SKM-1 treated with dmso at 0.1 percent for 144 hours (cell line): ENCODE measurements around the gene DYSF.
A peak's percentile ranks its signal among the peaks of the same experiment; 100 is the strongest.
"Not testable (repeated sequence)": the region's sequence is repeated elsewhere in the genome, so short reads cannot be mapped to it uniquely, and the experiment has no call there.

Experiments used
- DNase-seq: peaks from one replicate; lab custom pipeline; 2025; ENCODE audit not compliant: unreplicated experiment; lab: John Stamatoyannopoulos, UW

Gene DYSF

DNA sequence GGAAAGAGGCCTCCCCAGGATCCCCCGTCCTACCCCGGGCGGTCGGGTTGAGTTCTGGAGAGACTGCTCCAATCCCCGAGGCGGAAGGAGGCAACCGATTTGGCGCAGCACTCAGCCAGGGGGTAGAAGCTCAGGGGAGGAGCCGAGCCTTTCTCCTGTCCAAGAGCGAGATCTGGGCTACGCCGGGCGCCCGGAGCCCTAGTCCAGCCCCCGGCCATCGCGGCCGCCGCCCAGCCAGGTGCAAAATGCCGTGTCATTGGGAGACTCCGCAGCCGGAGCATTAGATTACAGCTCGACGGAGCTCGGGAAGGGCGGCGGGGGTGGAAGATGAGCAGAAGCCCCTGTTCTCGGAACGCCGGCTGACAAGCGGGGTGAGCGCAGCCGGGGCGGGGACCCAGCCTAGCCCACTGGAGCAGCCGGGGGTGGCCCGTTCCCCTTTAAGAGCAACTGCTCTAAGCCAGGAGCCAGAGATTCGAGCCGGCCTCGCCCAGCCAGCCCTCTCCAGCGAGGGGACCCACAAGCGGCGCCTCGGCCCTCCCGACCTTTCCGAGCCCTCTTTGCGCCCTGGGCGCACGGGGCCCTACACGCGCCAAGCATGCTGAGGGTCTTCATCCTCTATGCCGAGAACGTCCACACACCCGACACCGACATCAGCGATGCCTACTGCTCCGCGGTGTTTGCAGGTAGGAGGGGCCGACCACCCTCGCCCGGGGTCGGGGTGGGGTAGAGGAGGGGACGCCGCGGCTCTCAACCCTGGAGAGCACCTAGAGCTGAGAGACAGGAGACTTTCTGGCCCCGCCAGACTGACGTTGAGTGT, at the start of gene DYSF:
DYSF (plus strand) TSS at position 158 of the 817 bp plus-strand sequence.
- no peak for DNase-seq

GRCh38 chr2:71409611-71410010, 43.8 kb upstream of the DYSF start:
- no peak for DNase-seq

DNA sequence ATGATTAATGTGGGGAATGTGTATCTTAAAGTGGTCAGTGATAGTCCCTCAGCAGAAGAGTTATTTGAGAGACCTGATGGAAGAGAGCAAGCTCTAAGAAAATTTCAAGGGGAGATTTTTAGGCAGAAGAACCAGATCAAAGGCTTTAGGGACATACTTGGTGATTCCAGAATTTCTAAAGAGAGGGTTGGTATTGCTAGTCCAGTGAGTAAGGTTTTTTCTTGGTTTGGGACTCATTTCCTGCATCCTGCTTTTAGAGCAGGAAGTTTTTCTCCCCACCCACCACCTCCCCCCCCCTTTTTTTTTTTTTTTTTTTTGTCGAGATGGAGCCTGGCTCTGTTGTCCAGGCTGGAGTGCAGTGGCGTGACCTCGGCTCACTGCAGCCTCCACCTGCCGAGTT, 42.7 kb upstream of the DYSF start:
- DNase-seq = no peak

DNA sequence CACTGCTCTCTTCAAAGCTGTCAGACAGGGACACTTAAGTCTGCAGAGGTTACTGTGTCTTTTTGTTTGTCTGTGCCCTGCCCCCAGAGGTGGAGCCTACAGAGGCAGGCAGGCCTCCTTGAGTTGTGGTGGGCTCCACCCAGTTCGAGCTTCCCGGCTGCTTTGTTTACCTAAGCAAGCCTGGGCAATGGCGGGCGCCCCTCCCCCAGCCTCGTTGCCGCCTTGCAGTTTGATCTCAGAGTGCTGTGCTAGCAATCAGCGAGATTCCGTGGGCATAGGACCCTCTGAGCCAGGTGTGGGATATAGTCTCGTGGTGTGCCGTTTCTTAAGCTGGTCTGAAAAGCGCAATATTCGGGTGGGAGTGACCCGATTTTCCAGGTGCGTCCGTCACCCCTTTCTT, 36.5 kb upstream of the DYSF start:
- not testable (repeated sequence) for DNase-seq

DNA sequence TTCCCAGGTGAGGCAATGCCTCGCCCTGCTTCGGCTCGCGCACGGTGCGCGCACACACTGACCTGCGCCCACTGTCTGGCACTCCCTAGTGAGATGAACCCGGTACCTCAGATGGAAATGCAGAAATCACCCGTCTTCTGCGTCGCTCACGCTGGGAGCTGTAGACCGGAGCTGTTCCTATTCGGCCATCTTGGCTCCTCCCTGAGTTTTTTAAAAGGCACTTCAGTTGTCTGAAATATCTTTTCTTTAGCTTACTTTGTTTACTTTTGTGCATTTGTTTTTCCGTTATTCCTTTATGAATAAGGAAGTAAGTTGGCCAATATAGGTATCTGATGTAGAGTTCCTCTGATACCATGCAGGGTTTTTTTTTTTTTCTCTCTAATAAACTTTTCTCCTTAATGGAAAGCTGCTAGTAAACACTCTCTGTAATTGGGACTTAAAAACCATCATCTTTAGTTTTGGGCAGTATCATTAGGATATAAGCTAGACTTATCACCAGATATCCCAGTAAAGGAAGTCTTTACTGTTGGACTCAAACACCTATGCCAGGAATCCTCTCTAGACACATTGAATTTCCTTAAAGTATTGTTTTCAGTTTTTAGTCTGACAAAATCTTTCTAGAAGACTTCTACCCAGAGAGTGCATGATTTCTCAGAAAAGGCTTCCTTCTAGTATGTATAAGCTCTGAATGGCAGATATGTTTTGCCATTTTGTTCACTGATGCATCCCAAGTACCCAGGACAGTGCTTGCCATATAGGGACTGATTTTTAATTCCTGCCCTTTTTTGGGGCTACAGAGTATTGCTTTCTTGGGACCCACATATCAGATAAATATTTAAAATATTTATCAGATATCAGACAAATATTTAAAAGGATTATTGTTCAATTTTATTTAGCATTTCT, 35.8 kb upstream of the DYSF start:
- DNase-seq = no peak

DNA sequence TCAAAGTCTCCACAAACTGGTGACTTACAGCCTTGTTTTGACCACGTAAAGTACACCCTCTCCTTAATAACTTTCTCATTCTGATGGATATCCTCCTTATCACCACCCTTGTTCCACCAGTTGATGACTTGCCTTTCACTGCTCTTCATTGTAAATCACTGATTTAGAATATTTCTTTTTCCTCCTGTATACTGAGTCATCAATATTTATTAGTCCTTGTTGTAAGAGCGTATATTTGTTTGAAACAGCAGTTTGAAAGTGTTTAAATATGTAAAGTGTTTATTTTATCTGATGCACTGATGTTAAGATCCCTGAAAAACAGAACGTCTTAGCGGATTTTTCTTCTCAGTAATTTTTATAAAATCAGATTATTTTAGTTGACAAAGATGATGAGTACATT, 34.2 kb upstream of the DYSF start:
- DNase-seq = no peak

DNA sequence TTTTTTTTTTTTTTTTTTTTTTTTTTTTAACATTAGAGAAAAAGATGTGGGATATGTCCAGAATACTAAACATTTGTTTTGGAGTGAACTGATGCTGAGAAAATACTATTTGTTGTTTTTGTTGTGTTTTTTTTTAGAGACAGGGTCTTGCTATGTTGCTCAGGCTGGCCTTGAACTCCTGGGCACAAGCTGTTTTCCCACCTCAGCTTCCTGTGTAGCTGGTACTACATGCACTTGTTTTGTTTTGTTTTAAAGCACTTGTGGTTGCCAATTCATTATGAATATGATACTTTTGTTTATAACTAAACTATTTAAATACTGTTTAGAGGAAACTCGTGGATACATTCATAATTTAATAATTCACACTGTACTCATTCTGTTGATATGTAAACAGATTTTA, 33.4 kb upstream of the DYSF start:
- DNase-seq = no peak

GRCh38 chr2:71422786-71423185, 30.6 kb upstream of the DYSF start:
- DNase-seq = no peak

- no peak for DNase-seq
Measured at GRCh38 chr2:71423817-71424420, 29.4 kb upstream of the DYSF start.

GRCh38 chr2:71426721-71427120, 26.6 kb upstream of the DYSF start:
- no peak for DNase-seq

DNA sequence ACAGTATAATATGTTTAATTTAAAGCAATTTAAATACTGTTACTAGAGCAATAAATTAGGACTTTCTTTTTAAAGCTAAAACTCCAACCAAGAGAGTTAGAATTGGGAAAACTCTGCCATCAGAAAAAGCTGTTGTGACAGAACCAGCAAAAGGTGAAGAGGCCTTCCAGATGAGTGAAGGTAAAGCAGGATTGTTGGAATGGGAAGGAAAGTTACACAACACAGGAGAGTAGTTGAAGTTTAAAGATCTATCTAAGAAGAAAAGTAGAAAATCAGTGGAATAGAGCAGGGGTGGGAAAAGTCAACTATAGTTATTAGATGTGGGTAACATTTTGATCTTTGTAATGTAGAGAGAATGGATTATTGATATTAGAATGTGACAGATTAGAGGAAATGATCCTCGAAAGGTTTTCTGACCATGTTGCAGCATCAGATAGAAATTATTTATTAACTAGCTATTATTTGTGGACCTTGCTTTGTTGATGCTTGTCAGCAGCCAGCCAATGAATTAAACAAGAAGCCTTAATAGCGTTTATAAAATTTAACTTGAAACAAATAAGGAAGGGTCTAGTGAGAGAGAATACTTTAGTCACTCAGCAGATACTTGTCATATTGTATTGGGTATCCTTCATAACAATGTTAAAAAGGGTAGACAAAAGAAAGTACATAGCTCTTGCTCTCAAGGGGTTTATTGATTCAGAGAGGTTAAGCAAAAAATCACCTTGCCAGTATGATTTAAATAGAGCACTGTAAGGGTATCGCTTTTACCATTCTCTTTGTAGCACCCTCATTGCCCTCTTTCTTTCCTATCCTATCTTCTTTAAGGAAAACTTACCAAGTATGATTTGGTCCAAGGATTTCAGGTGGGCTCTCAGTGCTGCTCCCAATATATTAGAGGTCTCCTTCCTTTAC, 24.6 kb upstream of the DYSF start:
- DNase-seq = no peak

DNA sequence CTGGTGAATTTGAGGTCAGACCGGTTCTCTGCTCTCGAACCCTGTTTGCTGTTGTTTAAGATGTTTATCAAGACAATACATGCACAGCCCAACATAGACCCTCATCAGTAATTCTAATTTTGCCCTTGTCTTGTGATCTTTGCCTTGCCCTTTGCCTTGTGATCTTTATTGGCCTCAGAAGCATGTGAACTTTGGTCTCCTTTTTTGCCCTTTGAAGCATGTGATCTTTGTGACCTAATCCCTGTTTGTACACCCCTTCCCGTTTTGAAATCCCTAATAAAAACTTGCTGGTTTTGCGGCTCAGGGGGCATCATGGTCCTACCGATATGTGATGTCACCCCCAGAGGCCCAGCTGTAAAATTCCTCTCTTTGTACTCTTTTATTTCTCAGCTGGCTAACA, 8.2 kb upstream of the DYSF start:
- DNase-seq = not testable (repeated sequence)

GRCh38 chr2:71446505-71446904, 6.9 kb upstream of the DYSF start:
- no peak for DNase-seq

DNA sequence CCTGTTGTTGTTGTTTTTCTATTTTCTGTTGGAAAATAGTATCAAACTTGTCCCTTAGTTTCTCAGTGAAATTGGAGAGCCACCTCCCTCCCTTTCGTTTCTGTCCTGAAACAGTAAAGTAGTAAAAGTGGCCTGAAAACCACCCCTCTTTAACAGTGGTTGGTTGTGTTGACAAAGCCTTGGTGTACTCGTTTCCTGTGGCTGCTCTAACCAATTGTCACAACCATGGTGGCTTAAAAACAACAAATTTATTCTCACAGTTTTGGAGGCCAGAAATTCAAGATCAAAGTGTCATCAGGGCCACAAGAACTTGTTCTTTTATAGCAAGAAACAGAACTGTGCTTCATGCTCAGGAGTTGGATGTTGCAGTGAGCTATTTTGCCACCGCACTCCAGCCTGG, 4.0 kb upstream of the DYSF start:
- no peak for DNase-seq

DNA sequence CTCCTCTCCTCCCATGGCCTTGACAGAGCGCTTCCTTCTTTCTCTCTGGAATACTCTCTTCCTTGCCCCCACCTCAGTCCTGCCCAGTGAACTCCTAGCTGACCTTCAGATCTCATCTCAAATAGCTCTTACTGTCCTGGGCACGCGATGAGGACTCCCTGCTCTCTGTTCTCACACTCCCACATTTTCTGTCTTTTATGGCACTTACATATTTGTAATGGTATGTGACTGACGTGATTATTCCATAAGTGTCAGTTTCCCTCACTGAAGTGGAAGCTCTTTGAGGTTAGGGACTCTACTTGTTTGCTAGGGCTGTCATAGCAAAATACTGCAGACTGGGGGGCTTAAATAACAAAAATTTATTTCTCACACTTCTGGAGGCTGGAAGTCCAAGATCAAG, 1.7 kb upstream of the DYSF start:
- DNase-seq = no peak

- peak; percentile 96 for DNase-seq
Measured at GRCh38 chr2:71452565-71452964, 796 bp upstream of the DYSF start.

DNA sequence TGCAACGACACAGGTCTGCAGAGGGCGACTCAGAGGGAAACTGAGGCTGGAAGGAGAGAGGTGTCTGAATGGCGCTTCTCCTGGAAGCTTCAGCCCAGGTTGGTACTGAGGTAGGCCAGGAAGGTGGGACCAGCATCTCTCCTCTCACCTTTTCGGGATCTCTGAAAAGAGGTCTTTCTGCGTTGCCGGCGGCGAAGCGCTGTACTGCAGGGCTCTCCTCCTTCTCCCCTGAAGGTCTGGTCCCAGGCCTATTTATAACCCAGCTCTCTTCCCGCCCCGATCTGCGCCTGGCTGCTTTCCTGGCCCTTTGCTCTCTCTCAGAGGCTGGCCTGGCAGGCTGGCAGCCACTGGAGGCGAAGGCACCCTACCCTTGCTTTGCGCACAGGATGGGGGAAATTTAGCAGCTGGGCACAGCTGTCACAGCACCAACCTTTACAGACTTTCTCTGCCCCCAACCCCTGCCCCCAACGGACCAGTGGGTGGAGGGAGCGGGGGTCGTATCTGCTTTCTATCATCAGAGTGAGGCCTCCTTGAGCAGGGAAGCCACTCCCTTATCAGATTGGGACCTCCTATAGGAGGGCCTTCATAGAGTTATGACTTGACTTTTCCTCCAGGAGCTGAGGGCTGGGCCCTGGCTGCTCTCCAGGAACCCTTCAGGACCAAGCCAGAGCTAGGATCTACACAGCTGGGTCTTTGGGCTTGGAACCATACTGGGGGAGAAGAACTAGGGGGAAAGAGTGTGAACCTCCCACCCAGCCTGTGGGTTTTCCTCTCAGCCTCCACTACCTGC, 1.1 kb downstream of the DYSF start:
- no peak for DNase-seq

- DNase-seq = peak; percentile 38
Measured at GRCh38 chr2:71455011-71455740, 1.8 kb downstream of the DYSF start.
